T-helper 22 cell (primary cell): Measurements from ENCODE around the gene GAPDHS.

ENCODE experiments used
- DNase-seq: peaks from one replicate; pipeline ENCODE4 v3.0.0-alpha.2; 2020; ENCODE audit warnings: low read depth

Gene GAPDHS

DNA sequence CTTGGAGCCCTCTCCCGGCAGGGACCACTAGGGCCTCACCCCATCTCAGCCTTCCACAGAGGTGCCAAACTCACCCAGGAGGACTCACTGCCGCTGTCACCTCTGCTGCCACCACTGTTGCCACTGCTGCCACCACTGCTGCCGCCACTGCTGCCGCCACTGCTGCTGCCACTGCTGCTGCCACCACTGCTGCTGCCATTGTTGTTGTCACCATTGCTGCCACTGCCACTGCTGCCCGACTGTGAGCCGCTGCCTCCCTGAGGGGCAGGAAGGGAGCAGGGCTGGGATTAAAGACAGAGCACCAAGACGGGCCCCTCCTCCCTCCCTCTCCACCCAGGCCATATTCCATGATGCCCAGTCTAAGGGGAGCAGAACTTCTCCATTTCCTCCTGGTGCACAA, 21.9 kb upstream of the GAPDHS start:
- DNase-seq, result no peak

DNA sequence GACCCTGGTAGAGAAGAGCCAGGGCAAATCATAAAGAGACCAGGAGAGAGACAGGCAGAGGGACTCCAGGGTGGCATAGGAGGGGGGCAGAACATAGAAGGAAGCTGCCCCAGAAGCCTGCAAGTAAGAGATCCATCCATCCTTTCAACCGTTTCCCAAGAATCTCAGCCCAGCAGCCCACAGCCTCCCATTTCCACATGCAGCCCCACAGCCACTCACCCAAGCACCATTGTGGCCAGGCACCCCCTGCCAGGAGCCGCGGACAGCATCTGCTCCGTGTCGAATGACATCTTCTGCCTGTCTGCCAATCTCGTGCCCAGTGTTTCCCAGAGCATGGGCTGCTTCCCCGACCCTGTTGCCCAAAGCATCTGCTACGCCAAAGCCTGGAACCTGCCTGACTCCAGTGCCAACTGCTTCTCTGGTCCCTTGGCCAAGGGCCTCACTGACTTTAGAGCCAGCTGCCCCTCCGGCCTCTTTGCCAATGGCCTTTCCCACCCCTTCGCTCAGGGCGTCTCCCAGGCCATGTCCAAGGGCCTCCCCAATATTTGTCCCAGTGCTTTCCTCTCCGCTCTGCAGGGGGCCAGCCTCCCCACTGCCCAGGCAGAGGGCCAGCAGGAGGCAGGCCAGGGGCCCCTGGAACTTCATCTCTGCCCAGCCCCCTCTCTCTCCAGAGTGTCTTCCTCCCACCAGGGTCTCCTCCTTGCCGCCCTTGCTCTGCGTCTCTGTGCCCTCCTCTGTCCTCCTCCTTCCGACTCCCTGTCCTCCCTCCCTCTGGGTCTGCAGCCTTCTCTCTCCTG, 20.2 kb upstream of the GAPDHS start:
- DNase-seq, result no peak

DNA sequence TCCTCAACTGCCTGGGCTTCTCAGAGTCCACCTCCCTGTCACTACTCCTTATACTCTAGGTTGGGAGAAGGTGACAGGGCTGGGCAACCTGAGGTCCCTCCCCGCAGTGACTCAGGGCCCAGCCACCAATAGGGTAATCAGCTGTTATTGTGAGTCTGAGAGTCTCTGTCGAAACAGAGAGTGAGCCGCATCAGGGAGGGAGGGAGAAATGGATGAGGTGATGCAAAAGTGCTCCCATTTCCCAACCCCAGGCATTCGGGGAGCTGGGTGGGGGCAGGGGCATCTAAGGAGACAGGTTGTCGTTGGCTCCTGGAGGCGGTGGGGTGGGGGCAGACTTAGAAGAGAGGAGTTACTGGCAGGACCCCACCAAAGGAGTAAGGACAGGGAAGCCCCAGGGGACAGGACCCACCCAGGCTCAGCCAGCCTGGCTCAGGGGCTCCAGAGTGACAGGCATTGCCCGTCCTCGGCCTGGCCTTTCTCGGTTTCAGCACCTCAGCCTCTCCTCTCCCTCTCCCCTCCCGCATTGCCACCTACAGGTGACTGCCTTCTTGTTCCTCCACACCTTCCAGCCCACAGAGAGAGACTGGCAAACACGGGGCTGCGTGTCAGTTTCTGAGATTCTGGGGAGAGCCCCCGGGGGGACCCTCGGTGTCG, 19.5 kb upstream of the GAPDHS start, which contains the start of gene DMKN:
TSS of gene DMKN (minus strand) at position 22 of the 654 bp plus-strand sequence. CDS start 174 bp downstream, outside the sequence.
- DNase-seq, result no peak

DNA sequence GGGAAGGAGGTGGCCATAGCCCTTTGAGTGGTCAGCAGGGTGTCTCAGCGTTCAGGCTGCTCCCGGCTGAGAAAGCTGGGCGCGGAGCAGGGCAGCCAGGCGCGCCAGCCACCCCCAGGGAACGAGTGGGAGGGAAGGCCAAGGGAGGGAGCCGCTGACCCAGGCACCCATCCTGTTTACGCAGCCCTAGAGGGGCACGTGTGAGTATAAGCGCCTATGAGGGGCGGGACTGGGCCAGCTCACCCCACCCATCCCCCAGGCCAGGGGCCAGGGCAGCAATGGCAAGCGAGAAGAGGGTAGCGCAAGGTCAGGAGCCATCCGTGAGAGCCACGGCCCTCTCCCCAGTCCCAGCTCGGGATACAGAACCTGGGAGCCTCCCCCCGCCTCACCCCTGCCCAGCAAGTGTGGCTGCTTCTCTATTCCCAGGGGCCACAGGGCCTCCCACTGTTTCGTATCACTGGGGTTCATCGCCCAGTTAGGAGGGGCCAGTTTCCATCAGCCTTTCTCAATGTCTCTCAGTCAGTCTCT, 18.9 kb upstream of the GAPDHS start:
- no peak for DNase-seq

DNA sequence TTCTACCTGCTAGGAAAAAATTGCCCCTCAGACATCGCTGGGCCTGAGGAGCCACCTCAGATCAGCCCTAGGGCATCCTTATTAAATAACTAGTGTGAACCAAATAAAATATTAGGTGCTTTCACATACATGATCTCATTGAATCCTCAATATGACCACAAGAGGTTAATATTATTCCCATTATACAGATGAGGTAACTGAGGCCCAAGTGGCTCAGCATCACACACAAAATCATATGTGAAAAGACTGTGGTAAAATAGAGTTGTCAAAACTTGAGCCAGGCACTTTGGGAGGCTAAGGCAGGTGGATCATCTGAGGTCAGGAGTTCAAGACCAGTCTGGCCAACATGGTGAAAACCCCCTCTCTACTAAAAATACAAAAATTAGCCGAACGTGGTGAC, 16.9 kb upstream of the GAPDHS start:
- no peak for DNase-seq

DNA sequence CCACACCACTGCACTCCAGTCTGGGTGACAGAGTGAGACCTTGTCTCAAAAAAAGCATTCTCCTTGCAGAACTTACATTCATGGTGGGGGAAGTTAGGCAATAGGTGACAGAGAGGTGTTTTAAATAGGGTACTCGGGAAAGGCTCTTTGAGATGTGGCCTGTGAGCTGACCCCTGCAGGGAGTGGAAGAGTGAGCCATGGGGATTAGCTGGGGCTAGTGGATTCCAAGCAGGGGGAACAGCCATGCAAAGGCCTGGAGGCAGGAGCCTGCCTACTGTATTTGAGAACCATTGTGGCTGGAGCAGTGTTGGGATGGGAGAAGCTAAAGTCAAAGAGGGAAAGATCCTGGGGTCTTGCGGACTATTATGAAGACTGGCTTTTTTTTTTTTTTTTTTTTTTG, 15.9 kb upstream of the GAPDHS start:
- no peak for DNase-seq

DNA sequence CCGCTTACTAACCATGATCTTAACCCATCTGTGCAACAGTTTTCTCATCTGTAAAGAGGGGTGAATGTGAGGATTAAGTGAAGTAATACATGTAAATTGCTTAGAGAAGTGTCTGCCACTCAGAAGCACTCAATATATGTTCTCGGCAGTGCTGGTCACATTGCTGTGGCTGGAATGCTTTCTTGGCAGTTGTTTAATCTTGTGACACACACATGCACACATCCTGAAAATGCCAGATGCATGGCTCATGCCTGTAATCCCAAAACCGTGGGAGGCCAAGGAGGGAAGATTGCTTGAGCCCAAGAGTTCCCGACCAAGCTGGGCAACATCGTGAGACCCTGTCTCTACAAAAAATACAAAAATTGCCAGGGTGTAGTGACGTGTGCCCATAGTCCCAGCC, 14.9 kb upstream of the GAPDHS start:
- no peak for DNase-seq

DNA sequence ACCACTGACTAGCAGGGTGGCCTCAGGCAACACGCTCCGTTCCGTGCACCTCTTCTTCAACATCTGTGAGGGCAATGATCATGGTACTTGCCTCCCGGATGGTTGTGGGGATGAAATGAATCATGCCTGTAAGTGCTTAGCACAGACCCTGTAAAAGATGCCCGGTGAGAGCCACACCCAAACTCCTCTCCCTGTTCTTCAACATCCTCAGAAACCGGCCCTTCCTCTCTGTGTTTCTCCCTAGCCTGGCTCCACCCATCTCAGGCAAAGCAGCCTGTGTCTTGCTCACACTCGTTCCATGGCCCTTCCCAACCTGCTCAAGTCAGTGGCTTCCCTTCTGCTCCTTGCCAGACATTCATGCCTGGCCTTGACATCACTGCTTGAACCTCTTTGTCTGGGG, 14.0 kb upstream of the GAPDHS start:
- no peak for DNase-seq

DNA sequence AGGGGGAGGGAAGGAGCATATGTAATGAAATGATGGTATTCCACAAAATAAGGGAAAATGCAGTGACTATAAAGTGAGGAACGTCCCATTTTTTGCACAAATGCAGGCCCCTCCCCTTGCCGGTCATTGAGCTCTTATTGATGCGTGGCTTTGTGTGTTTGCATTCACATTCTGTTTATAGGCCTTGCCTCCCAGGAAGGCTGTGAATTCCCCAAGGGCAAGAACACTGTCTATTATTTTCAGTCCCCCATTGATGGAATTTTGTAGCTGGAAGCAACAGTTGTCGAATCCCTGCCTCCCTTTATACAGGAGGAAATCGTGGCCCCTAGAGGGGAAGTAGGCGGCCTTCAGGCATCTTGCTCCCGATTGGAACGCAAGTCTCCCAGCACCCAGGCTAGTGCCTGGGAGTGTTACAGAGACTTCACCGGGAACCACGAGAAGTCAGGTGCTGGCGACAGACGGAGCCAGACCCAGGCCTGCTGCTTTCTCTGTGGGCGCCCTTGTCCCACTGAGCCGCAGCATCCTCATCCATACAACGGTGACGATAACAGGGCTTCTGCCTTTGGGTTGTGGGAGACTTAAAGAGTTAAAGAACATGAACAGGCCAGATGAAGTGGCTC, 12.0 kb upstream of the GAPDHS start:
- no peak for DNase-seq

DNA sequence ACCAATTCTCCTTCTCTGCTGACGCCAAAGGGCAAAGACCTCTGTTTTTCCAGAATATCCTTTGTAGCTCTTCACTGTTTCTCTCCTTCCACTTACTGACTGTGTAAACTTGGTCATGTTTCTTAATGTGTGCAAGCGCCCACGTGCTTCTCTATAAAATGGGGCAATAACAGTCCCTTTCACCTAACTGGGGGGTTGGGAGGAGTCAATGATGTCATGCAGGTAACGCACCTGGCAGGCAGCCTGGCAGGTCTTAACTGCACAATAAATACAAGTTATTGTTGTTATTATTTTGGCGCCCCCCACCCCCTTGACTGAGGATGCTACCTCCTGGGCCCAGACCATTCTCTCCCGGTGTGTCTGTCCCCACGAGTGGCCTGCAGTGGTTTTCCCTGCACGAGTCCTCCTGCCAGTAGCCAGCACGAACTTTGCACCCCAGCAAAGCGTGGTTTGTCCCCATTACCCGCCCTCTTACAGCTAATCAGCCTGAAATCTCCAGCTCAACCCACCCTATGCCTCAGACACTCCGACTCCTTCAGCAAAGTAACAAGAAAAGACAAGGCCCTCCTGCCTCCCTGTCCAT, 10.4 kb upstream of the GAPDHS start:
- no peak for DNase-seq

DNA sequence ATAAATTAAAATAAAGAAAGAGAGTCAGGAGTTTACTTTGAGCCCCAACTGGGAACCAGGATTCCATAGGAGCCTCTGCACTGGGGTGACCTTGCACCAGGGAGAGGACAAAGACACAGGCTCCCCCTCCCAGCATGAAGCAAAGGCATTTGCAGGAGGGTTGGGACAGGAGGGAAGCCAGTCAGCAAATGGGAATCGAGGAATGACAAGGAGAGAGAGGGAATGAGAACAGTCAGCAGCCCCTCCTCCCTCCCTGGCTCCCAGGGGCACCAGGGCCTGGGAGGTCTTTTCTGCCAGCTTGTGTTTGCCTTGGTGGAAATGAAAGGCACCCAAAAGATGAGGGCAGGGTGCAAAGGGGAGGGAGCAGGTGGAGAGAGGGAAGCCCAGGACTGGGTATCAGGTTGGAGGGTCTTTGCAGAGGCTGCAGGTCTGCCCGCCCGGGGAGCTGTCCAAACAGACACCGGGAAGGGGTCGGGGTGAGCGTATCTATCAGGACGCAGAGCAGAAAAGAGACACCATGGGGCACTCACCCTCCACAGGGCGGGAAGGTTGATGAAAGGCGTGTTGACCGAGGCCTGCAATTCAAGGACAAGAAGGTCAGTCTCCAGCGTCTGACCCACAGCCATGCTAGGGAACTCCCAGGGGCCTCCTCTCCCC, 8.9 kb upstream of the GAPDHS start:
- no peak for DNase-seq

DNA sequence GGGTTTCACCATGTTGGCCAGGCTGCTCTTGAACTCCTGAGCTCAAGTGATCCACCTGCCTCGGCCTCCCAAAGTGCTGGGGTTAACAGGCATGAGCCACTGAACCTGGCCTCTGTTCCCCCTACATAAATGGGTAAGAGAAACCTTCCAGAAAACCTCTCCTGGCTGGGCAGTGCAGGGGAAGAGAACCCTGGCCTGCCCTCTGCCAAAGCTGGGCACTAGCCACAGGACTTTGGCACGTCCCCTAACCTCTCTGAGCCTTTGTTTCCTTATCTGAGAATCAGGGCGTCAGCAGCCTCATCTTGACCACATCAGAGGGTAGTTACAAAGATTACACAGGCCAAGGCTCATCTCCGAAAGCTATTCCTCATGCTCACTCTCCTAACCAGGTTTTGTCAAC, 7.4 kb upstream of the GAPDHS start:
- no peak for DNase-seq

DNA sequence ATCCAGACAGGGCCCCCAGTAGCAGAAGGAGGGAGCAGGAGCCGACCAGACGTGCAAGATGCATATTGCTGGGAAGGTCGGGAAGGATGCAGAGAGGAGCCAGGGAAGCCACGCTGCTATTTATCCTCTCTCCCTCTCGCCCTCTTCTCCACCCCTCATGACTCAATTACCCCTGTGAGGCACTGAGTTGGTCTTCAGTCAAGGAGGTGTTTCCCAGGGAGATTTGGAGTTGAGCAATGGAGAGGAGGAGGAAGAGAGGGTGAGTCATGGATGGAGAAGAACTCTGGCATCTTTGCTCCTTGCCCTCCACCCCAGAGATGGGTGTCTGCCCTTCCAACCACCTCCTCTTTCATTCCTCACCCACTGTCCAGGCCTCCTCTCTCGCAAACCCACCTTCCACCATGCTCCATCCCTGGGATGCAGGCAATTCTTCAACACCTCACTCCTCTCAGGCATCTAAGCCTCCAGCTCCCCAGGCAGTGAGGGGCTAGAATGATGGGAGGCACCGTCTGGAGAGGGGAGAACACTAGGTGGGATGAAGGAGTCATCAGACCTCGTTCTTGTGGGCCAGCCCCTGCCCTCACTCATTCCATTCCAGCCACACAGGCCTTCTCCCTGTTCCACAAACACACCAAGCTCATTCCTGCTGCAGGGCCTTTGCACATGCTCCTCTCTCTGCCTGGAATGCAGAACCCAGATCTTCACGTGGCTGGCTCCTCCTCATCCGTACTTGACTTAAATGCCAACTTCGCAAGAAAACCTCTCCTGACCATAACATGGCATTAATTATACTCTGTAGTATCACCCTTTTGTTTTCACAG, 4.8 kb upstream of the GAPDHS start, which contains the start of gene SBSN:
TSS of gene SBSN (minus strand) at position 94 of the 821 bp plus-strand sequence. CDS start at position 64, 30 bp downstream.
- DNase-seq, result no peak

DNA sequence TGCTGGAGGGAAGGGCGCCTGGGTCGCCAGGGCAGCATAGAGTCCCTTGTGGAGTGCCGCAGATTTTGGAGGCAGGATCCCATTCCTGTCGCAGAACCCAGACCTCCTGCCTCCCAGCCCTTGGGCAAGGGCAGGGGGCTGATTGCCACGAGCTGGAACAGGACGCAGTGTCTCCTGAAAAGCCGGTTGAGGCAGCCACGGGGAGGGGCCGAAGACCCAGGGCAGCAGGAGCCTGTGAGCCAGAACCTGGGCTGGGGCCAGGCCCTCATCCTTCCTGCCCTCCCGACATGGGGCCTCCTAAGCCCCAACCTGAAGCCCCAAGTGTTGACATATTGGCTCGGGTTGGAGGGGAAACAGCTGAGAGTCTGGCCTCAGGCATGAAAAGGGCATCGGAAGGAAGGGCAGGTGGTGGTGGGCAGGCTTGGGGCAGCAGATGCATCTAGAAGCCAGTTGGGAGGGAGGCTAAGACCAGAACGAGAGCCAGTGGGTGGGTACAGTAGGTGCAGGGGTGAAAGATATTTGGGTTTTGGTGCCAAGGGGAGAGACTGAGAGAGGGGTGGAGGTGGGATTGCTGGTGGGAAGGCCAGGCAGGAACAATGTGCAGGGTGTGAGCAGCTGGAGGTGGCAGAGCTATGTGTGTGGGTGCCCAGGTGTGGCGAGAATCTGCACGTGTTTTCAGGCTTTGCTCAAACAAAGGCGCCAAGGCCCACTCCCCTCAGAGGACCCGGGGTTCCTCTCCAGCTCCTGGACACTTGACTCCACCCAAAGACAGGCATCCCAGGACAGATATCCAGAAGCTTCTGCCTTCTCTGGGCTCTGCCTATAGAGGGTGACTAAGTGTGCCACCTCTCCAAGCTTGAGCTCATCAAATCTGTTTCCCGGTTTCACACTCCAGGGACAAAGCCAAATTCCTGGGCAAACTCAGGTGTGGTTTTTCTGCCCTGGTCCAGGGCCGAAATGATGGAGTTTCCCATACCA, 3.7 kb upstream of the GAPDHS start:
- DNase-seq, result no peak

DNA sequence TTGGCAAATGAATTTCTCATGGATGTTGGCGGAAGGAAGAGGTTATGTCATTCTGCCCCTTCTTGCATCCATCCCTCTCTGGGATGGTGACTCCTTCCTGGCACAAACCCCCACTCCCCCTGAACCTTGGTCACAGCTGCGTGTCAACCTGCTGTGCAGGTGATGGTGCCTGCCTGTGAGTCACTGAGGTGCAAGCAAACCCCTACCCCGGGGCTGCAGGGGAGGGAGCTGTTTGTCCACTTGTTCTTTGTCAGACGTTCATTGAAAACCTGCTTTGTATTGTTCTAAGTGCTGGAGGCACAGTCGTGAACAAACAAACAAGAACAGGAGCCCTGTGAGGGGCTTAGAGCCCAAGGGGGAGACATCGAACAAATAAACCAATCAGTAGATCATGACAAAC, 2.0 kb upstream of the GAPDHS start:
- DNase-seq, result no peak

DNA sequence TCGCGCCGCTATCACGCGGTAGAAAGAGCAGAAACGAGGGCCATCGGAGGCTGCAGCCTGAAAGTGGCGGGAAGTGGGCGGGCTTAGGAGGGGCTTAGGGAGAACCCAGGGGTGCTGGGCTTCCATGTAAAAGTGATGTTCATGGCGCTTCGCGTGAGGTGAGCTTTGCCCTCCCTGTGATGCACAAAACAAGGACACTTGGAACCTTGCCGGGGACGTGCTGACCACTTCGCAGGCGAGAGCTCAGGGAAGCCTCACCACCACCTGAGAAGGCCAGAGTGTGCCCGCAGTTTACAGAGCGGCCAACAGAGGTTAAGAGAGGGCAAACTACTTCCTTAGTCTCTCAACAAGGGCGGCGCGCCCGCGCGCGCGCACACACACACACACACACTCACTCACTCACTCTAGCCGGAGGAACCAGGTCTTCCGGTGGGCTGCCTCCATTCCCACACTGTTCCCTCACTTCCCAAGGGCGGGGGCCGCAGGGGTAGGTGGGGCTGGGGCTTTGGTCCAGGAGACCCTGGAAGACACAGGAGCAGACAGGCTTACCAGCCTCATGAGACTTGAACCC, 651 bp downstream of the GAPDHS start:
- DNase-seq, result no peak

DNA sequence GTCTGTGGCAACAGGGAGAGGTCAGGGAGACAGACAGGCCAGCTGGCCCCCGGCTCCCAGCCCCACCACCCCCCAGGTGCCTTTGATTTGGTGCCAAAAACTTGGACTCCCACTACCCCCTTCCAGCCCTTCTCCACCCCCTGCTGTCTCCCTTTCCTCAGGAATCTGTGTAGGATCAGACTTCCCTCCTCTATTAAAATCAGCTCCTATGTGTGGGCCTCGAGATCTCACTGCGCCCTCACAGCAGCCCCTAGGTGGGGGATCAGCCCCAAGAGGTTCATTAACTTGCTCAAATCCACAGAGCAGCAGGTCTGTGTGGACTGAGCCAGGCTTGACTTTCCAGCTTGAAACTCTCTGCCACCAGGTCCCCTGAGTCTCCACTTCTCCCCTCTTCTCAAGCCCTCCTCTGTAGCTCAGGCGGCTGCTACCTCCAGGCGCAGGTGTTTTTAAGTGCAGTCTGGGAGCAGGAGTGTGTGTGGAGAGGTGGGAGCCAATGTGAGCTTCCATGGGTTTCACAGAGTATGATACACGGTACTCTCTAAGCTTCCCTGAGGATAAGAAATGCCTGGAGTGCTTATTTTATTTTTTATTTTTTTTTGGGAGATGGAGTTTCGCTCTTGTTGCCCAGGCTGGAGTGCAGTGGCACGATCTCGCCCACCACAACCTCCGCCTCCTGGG, 1.7 kb downstream of the GAPDHS start:
- no peak for DNase-seq

DNA sequence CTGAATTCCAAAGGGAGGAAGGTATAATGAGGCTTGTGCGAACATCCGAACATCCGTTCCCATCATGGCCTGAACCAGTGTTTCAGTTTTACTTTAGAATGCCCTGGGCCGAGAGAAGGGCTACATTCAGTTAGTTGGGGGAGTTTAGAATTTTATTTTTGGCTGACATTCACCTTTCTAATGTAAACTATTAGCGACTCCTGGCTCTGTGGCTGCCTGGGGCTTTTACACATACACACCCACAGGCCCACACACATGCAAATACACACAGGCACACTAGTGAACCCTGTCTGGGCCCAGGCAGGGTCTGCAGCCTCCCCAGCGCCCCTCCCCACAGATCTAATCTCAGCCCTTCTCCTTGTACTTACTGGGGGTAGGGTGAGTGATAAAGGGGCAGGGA, 6.1 kb downstream of the GAPDHS start:
- no peak for DNase-seq

DNA sequence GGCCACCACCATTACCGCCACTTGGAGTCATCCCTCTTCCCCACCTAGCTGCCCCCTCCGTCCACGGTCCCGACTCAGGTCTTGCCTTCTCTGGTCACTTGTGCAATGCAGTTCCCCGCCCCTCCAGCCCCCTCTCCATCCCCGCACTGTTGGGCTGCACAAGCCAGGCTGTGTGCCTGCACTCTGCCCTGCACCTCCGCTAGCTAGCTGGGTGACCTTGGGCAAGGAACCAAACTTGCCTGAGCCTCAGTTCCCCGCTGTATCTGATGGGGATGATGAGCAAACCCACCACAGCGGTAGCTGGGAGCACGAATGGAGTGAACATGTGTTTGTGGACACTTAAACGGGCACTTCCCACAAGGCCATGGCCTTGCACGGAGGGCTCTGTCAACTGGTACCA, 6.6 kb downstream of the GAPDHS start:
- DNase-seq, result no peak
